ENCODE results near the gene LCTL.

GRCh38 chr15:66591322-66591862 is 25.6 kb upstream of the LCTL start:
- TF ChIP-seq ASH2L (IDR thresholded peaks at IDR 0.05; ENCODE audit: low read length): no peak
- TF ChIP-seq ZNF274 (IDR thresholded peaks at IDR 0.05; ENCODE audit: borderline replicate concordance, extremely low read depth, low read length): no peak
- TF ChIP-seq RAD21 (IDR thresholded peaks at IDR 0.05 in 1 of 2, conservative IDR thresholded peaks at IDR 0.05 in 1 of 2; ENCODE audit: low read depth in 2 of 2, low read length in 2 of 2): no peak
- TF ChIP-seq JUND (IDR thresholded peaks at IDR 0.05; ENCODE audit: low read length): no peak
- no peak for TF ChIP-seq CTCF (IDR thresholded peaks at IDR 0.05; ENCODE audit: control extremely low read depth in 1 of 3, insufficient read depth in 1 of 3, low read depth in 1 of 3, low read length in 3 of 3)
- TF ChIP-seq RBBP5 (IDR thresholded peaks at IDR 0.05; ENCODE audit: borderline replicate concordance, low read depth, low read length): no peak
- TF ChIP-seq GABPA (IDR thresholded peaks at IDR 0.05; ENCODE audit: borderline replicate concordance, insufficient read depth, low read length): no peak
- no peak for TF ChIP-seq JUN (IDR thresholded peaks at IDR 0.05; ENCODE audit: low read depth, low read length)
- TF ChIP-seq MAX (IDR thresholded peaks at IDR 0.05): no peak

Measured in H1 (cell line).